SK-MEL-5 (cell line): ENCODE data around the gene TMEM92. TPM values are rescaled to one million over a fixed set of nuclear protein-coding genes. Genes with fewer than 3 reads are reported as not detected.
A peak's percentile ranks its signal among the peaks of the same experiment; 100 is the strongest.
"Not testable (repeated sequence)": the region's sequence is repeated elsewhere in the genome, so short reads cannot be mapped to it uniquely, and the experiment has no call there.

Experiments used
- DNase-seq: peaks from one replicate; pipeline ENCODE4 v3.0.0-alpha.2; 2016; ENCODE audit warnings: low read depth, low spot score
- in situ Hi-C: cut with HindIII; loops from 2 replicates; pipeline ENCODE4 v1.10.0; 2016; ENCODE audit warnings: low sequenced_read_pairs, high pct_unique_total_duplicates, low pct_unique_long_range_greater_than_20kb
- total RNA-seq: library from RNA; depleted of rRNA; stranded (reverse); fragments of >200 nt; shearing (Covaris generic); gene quantifications from 2 replicates; pipeline ENCODE4 v1.2.3, GENCODE V29; 2014

Gene TMEM92
- total RNA-seq, 1 experiment from 2014 or later = 0.08 TPM

DNA sequence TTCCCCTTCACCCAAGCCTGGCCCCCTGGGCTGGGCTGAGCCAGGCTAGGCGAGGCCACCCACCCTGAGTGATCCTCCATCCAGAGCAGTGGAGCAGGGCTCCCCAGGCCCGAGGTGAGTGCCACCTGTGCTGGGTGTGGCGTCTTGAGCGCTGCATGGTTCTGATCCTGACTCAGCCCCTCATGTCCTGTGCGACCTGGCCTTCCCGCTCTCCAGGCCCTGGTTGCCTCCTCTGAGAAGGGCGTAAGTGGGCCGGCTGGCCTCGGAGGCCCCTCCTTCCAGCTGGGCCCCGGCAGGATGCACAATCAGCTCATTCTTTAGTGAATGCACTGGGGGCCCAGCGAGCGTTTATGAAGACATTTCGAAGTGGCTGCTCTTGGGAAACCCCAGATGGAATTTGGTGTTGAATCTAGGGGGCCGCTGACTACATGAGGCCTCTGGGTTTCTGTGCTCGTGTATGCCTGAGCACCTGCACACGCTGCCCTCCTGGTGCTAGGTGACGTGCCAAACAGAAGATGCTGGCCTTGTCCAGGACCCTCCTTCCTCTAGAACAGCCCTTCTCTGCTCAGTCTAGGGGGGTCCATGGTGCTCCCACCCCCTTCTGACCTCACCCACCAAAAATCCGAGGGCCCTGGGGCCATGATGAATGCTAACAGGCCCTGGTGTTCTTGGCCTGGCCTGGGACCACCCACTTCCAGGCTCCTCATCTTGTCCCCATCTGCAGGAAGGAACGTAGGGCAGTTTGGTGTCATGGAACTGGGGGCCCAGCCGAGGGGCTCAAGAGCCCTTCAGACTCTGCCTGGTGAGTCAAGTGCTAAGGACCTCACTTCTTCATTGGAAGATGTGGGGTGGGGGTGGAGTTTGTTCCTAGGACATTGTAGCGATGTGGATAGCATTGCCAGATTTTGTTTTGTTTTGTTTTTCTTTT is 3.6 kb upstream of the TMEM92 start:
- DNase-seq = no peak
- in situ Hi-C loops = no loop called here

DNA sequence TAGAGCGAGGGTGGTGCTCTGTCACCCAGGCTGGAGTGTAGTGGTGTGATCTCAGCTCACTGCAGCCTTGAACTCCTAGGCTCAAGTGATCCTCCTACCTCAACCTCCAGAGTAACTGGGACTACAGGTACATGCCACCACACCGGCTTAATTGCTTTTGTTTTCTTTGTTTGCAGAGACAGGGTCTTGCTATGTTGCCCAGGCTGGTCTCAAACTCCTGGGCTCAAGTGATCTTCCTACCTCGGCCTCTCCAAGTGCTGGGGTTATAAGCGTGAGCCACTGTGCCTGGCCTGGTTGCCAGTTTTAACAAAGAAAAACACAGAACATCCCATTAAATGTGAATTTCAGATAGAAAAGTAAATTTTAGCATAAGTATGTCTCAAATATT is 2.9 kb upstream of the TMEM92 start:
- in situ Hi-C loops, DNase-seq: not testable (repeated sequence)

DNA sequence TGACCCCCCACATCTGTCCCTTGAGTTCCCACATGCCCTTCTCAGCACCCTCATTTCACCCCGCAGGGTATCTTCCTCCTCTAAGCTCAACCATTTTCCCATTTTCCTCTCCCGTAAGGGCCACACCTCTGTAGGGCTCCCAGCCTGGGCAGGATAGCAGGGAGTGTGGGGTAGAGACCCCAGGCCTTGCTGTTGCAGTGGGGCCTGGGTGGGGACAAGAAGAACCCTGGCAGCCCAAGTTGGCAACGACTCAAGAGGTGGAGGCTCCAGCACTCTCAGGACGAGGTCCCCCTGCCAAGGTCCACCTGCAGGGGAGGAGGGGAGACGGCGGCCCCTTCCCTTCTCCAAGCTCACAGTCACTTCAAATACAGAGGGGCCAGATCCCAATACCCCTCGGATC is 2.0 kb upstream of the TMEM92 start:
- in situ Hi-C loops = no loop called here
- DNase-seq = no peak

DNA sequence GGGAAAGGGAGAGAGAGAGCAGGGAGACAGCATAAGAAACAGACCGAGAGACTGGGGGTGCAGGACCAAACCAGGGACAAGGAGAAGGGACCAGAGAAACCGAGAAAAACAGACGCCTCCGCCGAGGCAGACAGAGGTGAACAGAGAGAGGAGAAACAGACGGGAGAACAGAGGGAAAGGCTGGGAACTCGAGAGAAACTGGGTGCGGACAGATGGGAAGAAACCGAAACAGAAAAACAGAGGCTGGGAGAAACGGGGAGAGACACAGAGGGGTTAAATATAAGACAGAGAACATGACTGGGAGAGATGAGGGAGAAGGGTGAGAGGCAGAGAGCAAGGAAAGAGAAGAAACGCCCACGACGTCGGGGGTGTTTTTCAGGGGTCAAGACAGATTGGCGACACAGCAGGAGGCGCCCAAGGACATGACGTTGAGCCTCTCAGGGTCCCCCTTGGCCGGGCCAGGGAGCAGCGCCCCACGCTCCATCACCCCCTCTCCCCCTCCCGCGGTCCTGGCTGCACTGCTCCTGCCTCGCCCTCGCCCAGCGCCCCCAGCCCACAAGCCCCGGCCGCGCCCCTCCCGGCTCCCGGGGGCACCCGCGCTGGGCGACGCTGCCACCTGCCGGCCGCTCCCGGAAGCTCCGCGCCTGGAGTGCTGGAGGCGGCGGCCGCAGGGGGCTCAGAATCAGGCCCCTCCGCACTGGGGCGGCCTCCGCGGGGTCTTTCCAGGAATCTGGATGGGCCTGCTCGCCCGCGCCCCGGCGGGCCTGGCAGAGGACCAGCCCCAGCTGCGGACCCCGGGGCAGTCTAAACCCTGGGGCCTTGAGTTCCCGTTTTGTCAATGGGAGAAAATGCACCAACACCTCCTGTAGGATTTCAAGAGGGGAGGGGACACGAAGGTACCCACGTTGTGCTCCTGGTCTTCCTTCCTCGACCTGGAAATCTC is 1.3 kb upstream of the TMEM92 start:
- in situ Hi-C loops = no loop called here
- peak; percentile 25 for DNase-seq

DNA sequence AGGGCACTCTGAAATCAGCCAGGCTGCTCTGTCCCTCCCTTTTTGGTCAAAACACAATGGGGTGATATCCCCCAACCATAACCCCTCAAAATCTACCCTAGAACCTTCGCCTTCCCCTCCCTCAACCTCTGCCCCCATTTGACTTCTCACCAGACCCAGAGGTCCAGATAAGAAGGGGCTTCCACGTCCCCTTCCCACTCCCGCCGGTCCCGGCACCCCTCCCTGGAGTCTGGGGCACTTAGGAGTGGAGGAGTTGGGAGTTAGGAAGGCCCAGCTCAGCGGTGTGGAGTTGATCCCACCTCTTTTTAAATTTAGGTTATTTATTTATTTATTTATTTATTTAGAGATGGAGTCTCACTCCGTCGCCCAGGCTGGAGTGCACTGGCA is 619 bp upstream of the TMEM92 start:
- no peak for DNase-seq
- in situ Hi-C loops = no loop called here

DNA sequence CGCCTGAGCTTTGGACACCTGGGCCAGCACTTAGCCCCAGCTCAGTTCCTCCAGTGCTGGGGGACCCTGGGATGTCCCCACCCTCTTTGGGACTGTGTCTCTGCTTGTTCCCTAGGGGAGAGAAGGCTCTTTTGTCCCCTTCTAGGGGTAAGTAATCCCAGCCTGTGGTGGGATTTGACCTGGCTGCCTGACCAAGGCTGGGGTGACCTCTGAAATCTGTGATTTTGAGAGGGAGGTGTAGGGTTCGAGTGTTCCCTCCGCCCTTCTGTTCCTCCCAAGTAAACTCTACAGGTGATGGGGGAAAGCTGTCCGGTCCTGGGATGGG is 593 bp downstream of the TMEM92 start:
- DNase-seq = no peak
- in situ Hi-C loops = no loop called here

DNA sequence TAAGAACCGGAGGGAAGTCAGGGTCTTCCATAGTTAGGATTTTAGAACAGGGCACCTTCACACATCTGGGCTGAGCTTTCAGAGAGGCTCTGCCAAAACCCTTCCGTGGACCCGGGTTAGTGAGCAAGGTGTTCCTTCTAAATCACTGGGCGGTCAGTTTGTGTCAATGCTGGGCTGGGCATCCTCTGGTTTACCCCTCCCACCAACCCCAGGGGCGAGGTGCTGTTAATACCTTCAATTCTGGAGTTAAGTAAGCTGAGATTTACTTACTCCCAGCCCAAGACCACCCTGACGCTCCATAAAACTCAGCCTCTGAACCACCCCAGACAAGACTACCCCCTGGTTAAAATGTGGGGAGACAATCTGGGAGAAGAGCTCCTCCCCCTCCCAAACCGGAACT is 1.0 kb downstream of the TMEM92 start:
- DNase-seq = no peak
- in situ Hi-C loops = no loop called here

DNA sequence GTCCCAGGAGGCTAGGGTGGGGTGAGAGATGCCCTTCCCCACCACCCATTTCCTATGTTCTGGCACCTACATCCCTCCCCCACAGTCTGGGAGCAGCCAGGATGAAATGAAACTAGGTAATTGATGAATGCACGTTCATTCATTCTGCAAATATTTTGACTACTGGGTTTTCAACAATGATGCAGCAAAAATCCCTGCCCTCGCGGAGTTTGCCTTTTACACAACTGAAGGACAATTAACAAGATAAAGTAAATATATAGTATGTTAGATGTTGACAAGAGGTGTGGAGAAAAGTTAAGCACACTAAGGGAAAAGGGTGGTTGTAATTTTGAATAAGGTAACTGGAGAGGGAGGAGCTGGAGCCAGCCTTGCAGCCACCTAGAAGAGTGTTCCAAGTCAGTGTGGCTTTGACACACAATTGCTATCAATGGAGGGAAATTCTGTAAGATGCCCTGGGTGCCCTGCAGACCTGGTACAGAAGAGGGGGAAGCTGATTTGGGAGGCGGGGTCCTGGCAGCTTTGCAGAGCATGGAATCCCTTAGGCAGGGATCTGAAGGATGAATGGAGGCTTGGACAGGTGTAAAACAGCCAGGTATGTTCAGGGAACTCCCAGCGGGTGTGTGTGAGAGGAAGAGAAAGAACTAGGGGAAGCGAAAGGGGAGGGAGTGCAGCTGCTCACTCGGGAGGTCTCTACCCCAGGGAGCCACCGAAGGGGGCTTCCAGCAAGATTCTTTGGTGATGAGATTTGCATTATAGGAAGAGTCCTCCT is 2.5 kb downstream of the TMEM92 start:
- in situ Hi-C loops = no loop called here
- DNase-seq = no peak

DNA sequence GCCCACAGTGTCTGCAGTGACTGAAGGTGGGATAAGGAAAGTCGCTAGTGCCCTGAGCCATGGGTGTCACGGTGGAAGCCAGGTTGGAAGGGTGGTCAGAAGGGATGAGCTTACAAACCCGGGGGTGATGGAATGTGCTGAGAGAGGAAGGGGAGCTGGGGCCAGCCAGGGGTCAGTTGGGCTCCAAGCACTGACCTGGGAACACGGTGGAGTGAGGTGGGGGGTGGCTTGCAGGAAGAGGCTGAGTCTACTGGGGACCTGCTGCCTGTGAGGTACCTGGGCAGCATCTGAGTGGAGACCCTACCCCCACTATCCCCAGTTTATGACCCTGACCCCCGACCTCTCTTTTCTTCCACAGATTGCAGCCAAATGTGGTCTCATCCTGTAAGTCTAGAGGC is 3.1 kb downstream of the TMEM92 start:
- in situ Hi-C loops = no loop called here
- no peak for DNase-seq

DNA sequence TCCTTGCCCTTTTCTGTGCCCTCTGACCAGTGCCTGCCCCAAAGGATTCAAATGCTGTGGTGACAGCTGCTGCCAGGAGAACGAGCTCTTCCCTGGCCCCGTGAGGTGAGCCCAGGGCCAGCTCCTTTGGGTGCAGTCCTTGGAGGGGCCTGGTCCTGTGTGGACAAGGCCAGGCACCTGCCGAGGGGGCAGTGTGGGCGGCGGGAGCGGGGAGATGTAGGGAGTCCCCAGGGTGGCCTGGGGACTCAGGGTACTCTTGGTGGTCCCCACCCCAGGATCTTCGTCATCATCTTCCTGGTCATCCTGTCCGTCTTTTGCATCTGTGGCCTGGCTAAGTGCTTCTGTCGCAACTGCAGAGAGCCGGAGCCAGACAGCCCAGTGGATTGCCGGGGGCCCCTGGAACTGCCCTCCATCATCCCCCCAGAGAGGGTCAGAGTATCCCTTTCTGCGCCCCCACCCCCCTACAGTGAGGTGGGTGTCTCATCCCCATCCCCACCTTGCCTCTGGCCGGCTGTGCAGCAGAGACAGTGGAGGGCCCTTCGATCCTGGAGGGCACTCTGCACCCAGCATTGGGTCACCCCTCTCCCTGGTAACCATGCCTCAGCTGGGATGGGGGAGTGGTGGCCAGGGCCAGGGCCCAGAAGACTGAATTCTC is 4.4 kb downstream of the TMEM92 start:
- no peak for DNase-seq
- in situ Hi-C loops = no loop called here

DNA sequence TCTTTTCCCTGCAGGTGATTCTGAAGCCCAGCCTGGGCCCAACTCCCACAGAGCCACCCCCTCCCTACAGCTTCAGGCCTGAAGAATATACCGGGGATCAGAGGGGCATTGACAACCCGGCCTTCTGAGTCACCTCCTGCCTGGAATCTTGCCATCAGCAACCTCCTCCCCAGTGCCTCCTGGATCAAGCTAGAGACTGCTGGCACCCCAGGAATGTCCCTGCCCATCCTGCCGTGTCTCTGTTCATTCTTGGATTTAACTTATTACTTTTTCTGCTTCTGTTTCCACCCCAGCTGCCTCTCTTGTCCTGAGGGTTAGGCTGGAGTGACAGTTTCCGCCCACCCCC is 4.9 kb downstream of the TMEM92 start:
- DNase-seq = no peak
- in situ Hi-C loops = no loop called here

DNA sequence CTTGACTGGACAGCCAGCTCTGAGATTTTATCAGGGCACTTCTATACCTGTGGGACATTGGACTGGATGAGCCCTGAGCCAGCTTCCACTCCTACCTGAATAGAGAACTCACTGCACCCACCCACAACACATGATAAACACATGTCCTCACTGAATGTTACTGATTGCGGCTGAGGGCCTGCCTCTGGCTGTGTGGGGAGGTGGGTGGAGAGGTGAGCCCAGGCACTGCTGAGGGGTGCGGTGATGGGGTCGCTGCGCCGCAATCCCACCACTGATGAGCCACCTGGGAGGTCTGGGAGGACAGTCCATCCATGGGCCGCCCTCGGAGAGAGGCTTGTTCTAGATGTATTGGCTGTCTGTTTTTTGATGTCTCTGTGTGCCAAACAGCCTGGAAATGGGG is 5.4 kb downstream of the TMEM92 start:
- in situ Hi-C loops = no loop called here
- DNase-seq = no peak

DNA sequence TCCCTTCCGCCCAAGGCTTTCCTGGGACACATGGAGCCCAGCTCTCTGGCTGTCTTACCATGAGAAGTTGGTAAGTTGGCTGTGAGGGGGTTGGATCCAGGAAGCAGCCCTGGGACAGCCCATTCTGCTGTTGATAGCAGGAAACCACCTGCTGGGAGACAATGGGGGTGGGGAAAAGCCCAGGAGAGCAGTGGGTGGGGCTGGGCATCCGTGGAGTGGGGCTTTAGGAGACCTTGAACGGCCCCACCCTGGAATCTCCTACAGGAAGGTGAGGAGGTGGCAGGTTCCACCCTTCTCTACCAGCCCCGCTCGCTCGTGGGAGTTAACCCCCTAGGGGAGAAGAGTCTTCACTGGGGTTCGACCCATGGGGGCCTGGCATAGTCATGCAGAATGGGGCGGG is 5.8 kb downstream of the TMEM92 start:
- no peak for DNase-seq
- in situ Hi-C loops = no loop called here

DNA sequence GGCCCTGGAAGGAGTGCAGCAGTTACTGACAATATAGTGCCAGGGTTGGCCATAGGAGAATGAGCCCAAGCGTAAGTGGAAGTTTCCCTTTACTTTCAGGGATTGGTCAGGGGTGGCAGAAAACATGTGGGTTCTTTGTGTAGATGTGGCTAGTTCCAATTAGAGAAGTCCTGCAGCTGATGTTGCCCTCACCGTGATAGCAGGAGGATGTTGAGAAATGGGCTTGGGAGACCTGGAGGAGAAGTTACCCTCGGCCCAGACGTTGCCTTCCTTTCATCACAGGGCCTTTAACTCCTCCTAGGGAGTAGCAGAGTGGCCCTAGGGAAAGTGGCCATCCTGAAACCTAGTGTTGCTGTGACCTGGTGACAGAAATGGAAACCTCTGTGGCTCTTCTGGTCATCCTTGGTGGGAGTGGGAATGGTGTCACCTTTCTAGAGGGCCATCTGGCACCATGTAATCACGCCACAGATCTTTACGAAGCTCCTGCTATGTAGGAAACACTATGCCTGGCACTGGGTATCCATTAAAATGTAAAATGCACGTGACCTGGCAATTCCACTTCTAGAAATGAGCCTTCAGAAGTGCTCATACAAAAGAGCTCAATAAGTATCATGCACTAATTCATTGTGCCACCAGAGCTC is 6.7 kb downstream of the TMEM92 start:
- no peak for DNase-seq
- in situ Hi-C loops = no loop called here

DNA sequence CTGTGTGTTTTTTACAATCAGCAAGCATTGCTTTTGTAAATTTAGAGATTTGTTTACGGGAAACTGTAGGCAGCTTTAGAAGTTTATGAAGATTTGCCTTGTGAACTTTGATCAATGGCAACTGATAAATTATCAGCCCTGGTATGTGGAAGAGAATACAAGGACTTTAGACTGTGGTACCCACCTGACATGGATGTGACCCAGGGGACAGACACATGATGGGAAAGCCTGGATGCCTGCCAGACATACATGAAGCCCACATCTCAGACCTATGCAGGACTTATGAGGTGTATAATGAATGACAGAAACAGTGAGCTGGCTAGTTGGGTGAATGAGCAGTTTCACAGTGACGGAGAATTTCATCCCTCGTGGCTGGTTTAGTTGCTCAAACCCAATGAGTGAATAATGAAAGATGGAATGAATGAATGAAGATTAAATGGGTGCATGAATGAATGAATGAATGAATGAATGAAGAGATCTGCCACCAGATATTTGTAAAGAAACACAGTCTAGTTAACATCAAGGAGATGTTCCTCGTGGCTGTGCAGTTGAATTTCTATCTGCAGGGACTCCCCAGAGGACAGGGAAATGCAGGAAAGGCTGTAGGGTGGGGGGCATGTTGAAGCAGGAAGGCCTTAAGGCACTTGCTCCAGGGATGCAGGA is 7.6 kb downstream of the TMEM92 start:
- DNase-seq = no peak
- in situ Hi-C loops = no loop called here

DNA sequence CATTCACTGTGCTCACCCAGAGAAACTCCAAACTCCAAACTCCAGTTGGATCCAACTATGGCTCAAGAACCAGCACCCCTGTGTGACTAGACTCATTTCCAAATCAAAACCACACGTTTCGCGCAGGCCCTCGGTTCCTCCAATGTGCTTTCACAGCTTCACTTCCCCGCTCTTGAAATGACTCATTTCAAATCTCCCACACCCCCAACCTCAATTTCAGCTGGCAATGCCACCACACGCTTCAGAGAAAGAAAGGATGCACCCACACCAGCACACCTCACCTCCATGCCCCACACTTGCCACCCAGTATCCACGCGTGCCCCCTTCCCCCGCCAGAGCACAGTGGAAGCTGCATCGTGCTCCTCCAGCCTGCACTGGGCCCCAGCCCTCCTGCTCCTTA is 9.0 kb downstream of the TMEM92 start:
- in situ Hi-C loops = no loop called here
- no peak for DNase-seq

DNA sequence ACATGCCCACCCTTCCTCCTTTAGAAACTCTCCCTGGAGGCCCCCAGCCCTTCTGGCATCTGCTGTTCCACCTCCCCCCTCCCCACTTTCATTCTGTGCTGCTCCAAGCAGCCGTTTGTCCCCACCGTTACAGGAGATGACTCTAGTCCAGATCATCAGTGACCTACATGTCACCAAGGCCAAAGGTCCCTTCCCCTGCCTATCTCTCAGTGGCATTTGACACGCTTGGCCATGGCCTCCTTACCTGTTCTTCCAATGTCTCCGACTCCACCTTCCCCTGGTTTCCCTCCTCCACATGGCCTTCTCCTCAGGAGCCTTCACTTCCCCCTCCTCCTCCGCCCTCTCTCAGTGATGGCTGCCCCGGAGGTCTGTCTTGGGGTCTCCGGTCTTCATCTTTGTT is 9.4 kb downstream of the TMEM92 start:
- no peak for DNase-seq
- in situ Hi-C loops = no loop called here
